ENCODE measurements around the gene BRD3OS.

- no peak for TF ChIP-seq TAF1 (IDR thresholded peaks at IDR 0.05; ENCODE audit: borderline replicate concordance, low read depth, low read length)
- no peak for TF ChIP-seq FOXM1 (IDR thresholded peaks at IDR 0.05; ENCODE audit: low read depth, low read length)
- TF ChIP-seq BRCA1 (IDR thresholded peaks at IDR 0.05; ENCODE audit: low read depth, low read length), result no peak
- no peak for TF ChIP-seq ASH2L (IDR thresholded peaks at IDR 0.05; ENCODE audit: borderline replicate concordance, low read depth)
- TF ChIP-seq, protein P1, sequence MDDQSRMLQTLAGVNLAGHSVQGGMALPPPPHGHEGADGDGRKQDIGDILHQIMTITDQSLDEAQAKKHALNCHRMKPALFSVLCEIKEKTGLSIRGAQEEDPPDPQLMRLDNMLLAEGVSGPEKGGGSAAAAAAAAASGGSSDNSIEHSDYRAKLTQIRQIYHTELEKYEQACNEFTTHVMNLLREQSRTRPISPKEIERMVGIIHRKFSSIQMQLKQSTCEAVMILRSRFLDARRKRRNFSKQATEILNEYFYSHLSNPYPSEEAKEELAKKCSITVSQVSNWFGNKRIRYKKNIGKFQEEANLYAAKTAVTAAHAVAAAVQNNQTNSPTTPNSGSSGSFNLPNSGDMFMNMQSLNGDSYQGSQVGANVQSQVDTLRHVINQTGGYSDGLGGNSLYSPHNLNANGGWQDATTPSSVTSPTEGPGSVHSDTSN (IDR thresholded peaks at IDR 0.05; ENCODE audit: insufficient replicate concordance, low read depth, low read length), result no peak
These were observed 38.5 kb downstream of the BRD3OS start for GRCh38 chr9:134063571-134064450.

Data from GM12878 (cell line).